Activated CD4-positive, CD25-positive, alpha-beta regulatory T cell treated with anti-CD3 and anti-CD28 coated beads, Interleukin-2, amount 50 U/mL, for 24 hours (primary cell): ENCODE results near the gene PDE4D.
"Not testable (repeated sequence)": the region's sequence is repeated elsewhere in the genome, so short reads cannot be mapped to it uniquely, and the experiment has no call there.

Source experiments
- ATAC-seq, 2 donors: fragments of 150-1000 bp; cut with Tn5 transposase; one replicate each; pipeline ENCODE4 v1.10.0; 2021; ENCODE audit warnings: mild to moderate bottlenecking in 1 of 2, moderate library complexity in 1 of 2

The PDE4D gene

GRCh38 chr5:59458321-59458720 lies 435.2 kb downstream of the PDE4D start:
- ATAC-seq, result no peak

GRCh38 chr5:59449905-59450644 lies 443.5 kb downstream of the PDE4D start:
- no peak for ATAC-seq

- no peak for ATAC-seq
Observed at GRCh38 chr5:59446356-59446755, 447.2 kb downstream of the PDE4D start.

- ATAC-seq, result no peak
Observed at GRCh38 chr5:59445741-59446140, 447.8 kb downstream of the PDE4D start.

- no peak for ATAC-seq
Observed at GRCh38 chr5:59439303-59439702, 454.2 kb downstream of the PDE4D start.

- ATAC-seq, result no peak
Observed at GRCh38 chr5:59437176-59437575, 456.4 kb downstream of the PDE4D start.

- ATAC-seq, result no peak
Observed at GRCh38 chr5:59436364-59437148, 457.0 kb downstream of the PDE4D start.

GRCh38 chr5:59433174-59433573 lies 460.4 kb downstream of the PDE4D start:
- ATAC-seq, result no peak

GRCh38 chr5:59430066-59430685 lies 463.4 kb downstream of the PDE4D start:
- no peak for ATAC-seq

GRCh38 chr5:59428391-59428790 lies 465.1 kb downstream of the PDE4D start:
- ATAC-seq, result no peak

GRCh38 chr5:59424515-59424914 lies 469.0 kb downstream of the PDE4D start:
- no peak for ATAC-seq

- ATAC-seq, result no peak
Observed at GRCh38 chr5:59423021-59423420, 470.5 kb downstream of the PDE4D start.

GRCh38 chr5:59421986-59422941 lies 471.3 kb downstream of the PDE4D start:
- no peak for ATAC-seq

- no peak for ATAC-seq
Observed at GRCh38 chr5:59420596-59420995, 472.9 kb downstream of the PDE4D start.

GRCh38 chr5:59418808-59419207 lies 474.7 kb downstream of the PDE4D start:
- ATAC-seq, result no peak

- ATAC-seq, result no peak
Observed at GRCh38 chr5:59416451-59416850, 477.1 kb downstream of the PDE4D start.

GRCh38 chr5:59416026-59416425 lies 477.5 kb downstream of the PDE4D start:
- ATAC-seq, result no peak

- ATAC-seq, result no peak
Observed at GRCh38 chr5:59412428-59412827, 481.1 kb downstream of the PDE4D start.

- not testable (repeated sequence) for ATAC-seq
Observed at GRCh38 chr5:59408997-59409396, 484.5 kb downstream of the PDE4D start.

- ATAC-seq, result no peak
Observed at GRCh38 chr5:59407967-59408366, 485.6 kb downstream of the PDE4D start.

GRCh38 chr5:59401637-59402036 lies 491.9 kb downstream of the PDE4D start:
- ATAC-seq, result no peak

- ATAC-seq, result not testable (repeated sequence)
Observed at GRCh38 chr5:59394956-59395355, 498.6 kb downstream of the PDE4D start.
